ENCODE measurements around the gene DCTN2.

Gene DCTN2

DNA sequence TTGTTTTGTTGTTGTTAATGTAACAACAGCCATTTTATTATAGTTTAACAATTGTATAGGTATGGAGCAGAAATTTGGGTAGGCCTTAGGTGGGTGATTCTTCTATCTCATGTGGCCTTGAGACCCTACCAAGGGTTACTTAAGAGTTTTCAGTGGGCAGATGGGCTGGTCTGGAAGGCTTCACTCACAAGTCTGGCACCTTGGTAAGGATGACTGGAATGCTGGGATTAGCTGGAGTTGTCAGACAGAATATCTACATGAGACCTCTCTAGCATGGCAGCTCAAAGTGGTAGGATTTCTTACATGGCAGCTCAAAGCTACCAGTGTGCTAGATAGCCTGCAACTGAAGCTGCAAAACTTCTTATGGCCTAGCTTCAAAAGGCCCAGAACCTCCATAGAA lies 61.3 kb downstream of the DCTN2 start:
- DNase-seq, result no peak

DNA sequence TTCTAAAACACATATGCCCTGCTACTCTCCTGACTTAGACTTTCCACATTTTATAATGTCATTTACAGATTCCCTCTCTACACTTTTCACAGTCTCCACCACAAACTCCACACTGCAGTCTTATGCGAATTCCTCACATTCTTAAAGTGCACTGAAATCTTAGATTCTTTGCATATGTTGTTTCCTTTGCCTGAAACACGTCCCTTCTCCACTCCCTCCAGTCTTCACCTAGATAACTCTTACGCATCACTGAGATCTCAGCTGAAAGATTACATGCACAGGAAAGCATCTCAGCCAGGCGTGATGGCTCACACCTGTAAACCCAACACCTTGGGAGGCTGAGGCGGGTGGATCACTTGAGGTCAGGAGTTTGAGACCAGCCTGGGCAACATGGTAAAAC lies 63.5 kb downstream of the DCTN2 start:
- no peak for DNase-seq

DNA sequence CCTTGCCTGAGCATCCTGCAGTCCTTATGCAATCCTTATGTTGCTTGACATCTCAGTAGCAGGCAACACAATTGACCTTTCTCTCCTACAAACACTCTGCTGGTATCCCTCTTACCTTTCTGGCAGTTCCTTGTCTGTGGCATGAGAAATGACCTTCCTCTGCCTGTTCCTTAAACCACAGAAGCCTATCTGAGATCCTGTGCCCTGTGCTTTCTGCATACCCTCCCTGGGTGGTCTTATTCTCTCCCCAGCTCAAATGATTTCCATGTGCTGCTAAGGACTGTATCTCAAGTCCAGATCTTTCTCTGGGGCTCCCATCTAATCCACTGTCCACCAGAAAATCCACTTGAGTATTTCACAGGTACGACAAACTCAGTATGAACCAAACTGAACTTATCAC lies 65.3 kb downstream of the DCTN2 start:
- no peak for DNase-seq

Data from stimulated activated CD4-positive, alpha-beta T cell treated with anti-CD3 and anti-CD28 coated beads, Interleukin-2, amount 100 ng/mL, for 48 hours (primary cell).